ENCODE measurements around the gene DVL3. TPM values are rescaled to one million over a fixed set of nuclear protein-coding genes. Genes with fewer than 3 reads are reported as not detected.

Gene DVL3
- total RNA-seq, 1 donor from 2014 or later, result 13.9 TPM

DNA sequence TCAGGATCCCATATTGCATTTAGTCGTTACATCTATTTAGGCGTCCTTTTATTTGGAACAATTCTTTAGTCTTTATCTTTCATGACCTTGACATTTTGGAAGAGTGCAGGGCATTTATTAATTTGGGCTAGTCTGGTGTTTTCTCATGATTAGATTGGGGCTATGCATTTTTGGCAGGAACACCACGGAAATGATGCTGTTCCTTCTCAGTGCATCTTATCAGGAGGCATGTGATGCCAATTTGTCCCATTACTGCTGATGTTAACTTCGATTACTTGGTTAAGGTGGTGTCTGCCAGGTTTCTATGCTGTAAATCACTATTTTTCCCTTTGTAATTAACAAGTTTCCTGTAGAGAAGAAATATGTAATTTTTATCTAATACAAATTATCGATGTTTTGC is 56.1 kb downstream of the DVL3 start:
- DNase-seq (ENCODE audit: low read depth in 2 of 2), result no peak

DNA sequence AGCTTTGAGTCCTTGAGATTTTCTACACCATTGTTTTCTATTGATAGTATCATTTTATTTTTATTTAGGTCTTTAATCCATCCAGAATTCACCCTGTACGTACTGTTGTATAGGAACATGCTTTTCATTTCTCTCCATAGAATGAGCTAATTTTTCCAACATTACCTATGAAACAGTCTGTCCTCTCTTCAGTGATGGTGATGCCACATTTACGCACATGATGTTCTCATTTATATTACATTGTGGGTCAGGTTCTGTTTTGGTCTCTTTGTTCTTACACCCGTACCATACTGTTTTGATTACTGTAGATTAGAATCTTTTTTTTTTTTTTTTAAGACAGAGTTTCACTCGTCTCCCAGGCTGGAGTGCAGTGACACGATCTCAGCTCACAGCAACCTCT is 56.5 kb downstream of the DVL3 start:
- DNase-seq (ENCODE audit: low read depth in 2 of 2), result no peak

DNA sequence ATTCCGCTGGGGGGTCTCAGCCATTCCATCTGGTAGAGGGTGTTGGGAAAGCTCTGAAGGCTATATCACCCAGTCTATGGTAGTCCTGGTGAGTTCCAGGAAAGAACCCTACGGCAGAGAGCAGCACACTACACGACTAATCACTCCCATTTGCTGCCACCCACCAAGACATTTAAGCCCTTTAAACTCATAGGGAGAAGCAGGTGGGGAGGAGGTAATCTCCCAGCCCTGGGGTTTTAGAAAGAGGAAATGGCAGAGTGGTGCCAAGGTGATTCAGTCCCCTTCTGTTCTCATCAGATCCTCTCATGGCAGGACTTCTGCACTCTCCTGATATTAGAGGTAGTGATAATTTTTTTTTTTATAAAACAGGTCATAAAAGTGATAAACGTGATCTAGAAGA is 63.6 kb downstream of the DVL3 start:
- DNase-seq (ENCODE audit: low read depth in 2 of 2), result no peak

DNA sequence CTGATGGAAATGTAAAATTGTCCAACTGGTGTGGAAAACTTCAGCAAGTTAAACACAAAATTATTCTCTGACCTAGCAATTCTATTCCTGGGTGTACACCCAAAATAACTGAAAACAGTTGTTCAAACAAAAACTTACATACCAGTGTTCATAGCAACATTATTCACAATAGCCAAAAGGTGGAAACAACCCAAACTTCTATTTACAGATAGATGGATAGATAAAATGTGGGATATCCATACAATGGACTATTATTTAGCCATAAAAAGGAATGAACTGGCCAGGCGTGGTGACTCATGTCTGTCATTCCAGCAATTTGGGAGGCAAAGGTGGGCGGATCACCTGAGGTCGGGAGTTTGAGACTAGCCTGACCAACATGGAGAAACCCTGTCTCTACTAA is 67.3 kb downstream of the DVL3 start:
- DNase-seq (ENCODE audit: low read depth in 2 of 2), result no peak

Other genes starting within 250 kb of the DVL3 start
- gene ABCC5, start 137.5 kb upstream of the DVL3 start, total RNA-seq, result 10.1 and 12.4 TPM in 2 replicates
- not detected in 2 replicates for gene HTR3D, start 123.6 kb upstream of the DVL3 start, total RNA-seq
- gene HTR3C, start 102.3 kb upstream of the DVL3 start, total RNA-seq, result under 0.01 TPM in 1 of 2 replicates, not detected in the other
- gene HTR3E, start 58.3 kb upstream of the DVL3 start, total RNA-seq, result not detected in 2 replicates
- 31.5 and 38.3 TPM in 2 replicates for gene EIF2B5, start 20.0 kb upstream of the DVL3 start, total RNA-seq
- gene AP2M1, start 19.5 kb downstream of the DVL3 start, total RNA-seq, result 379 and 607 TPM in 2 replicates
- 45.7 and 73.1 TPM in 2 replicates for gene ABCF3, start 30.8 kb downstream of the DVL3 start, total RNA-seq
- not detected in 2 replicates for gene VWA5B2, start 74.2 kb downstream of the DVL3 start, total RNA-seq
- gene ALG3, start 93.6 kb downstream of the DVL3 start, total RNA-seq, result 20.5 and 25.0 TPM in 2 replicates
- gene EEF1AKMT4, start 94.3 kb downstream of the DVL3 start, total RNA-seq, result 3.5 and 4.7 TPM in 2 replicates
- gene CAMK2N2, start 106.2 kb downstream of the DVL3 start, total RNA-seq, result not detected in 2 replicates
- gene ECE2, start 120.6 kb downstream of the DVL3 start, total RNA-seq, result not detected in 2 replicates
- gene PSMD2, start 143.9 kb downstream of the DVL3 start, total RNA-seq, result 428 and 463 TPM in 2 replicates
- gene EIF4G1, start 159.2 kb downstream of the DVL3 start, total RNA-seq, result 212 and 278 TPM in 2 replicates
- 25.2 and 43.9 TPM in 2 replicates for gene FAM131A, start 182.2 kb downstream of the DVL3 start, total RNA-seq
- 2.1 and 2.3 TPM in 2 replicates for gene CLCN2, start 206.2 kb downstream of the DVL3 start, total RNA-seq
- 82.8 and 89.1 TPM in 2 replicates for gene POLR2H, start 206.3 kb downstream of the DVL3 start, total RNA-seq
- under 0.01 TPM in 2 replicates for gene THPO, start 222.8 kb downstream of the DVL3 start, total RNA-seq
- gene CHRD, start 224.7 kb downstream of the DVL3 start, total RNA-seq, result 0.63 and 0.77 TPM in 2 replicates